SK-N-SH (cell line): Measurements from ENCODE around the gene TUBB2B. TPM values are rescaled to one million over a fixed set of nuclear protein-coding genes. Genes with fewer than 3 reads are reported as not detected.

Experiments
- CTCF ChIA-PET: fragments of 300-600, 350-600 bp; formaldehyde crosslinking; extraction: SDS; loops from one replicate; lab custom pipeline; 2021; lab: Yijun Ruan, JAX
- POLR2A ChIA-PET: fragments of 350-600 bp; sonication (Branson Sonifier 250); formaldehyde crosslinking; extraction: SDS; loops from one replicate; lab custom pipeline; 2020; ENCODE audit warnings: antibody characterized with exemption, inconsistent platforms; lab: Yijun Ruan, JAX
- DNase-seq: peaks from one replicate; pipeline ENCODE4 v3.0.0; 2012
- H2AFZ ChIP-seq: fragments of 200-600 bp; sonication (generic); 2 replicates; pipeline ENCODE4 v1.8.1; 2016; ENCODE audit warnings: antibody characterized with exemption, mild to moderate bottlenecking, low read depth
- H3F3A ChIP-seq: fragments of 200-600 bp; sonication (generic); replicated peaks from 2 replicates; pipeline ENCODE3; 2016; ENCODE audit warnings: antibody characterized with exemption, mild to moderate bottlenecking; ENCODE audit not compliant: insufficient read depth
- H3K27ac ChIP-seq, 2 experiments: fragments of 200-500 bp in 1 of 2; fragments of 200-600 bp in 1 of 2; sonication (Bioruptor generic) in 1 of 2; sonication (generic), shearing (Covaris generic) in 1 of 2; 2 replicates each; pipeline versions ENCODE4 v1.5.1 to v1.6.1; 2014 to 2016; ENCODE audit warnings: low read depth in 2 of 2, inconsistent platforms in 1 of 2, low read length in 1 of 2, mild to moderate bottlenecking in 1 of 2, mixed read lengths in 1 of 2
- H3K27me3 ChIP-seq: fragments of 200-600 bp; sonication (generic), shearing (Covaris generic); 2 replicates; pipeline ENCODE4 v1.6.1; 2016; ENCODE audit warnings: mixed run types; ENCODE audit not compliant: insufficient read depth
- H3K36me3 ChIP-seq, 2 experiments: fragments of 200-500 bp in 1 of 2; fragments of 200-600 bp in 1 of 2; sonication (Bioruptor generic) in 1 of 2; sonication (generic) in 1 of 2; replicated peaks in 1 of 2; 2 replicates each; pipeline versions ENCODE3 to v1.5.1; 2014 to 2016; ENCODE audit warnings: low read length in 1 of 2, mild to moderate bottlenecking in 1 of 2; ENCODE audit not compliant: insufficient read depth in 2 of 2, control insufficient read depth in 1 of 2
- H3K4me1 ChIP-seq, 2 experiments: fragments of 200-500 bp in 1 of 2; fragments of 200-600 bp in 1 of 2; sonication (Bioruptor generic) in 1 of 2; sonication (generic), shearing (Covaris generic) in 1 of 2; 2 replicates each; pipeline versions ENCODE4 v1.5.1 to v1.6.1; 2014 to 2016; ENCODE audit warnings: low read depth in 1 of 2, low read length in 1 of 2, mixed run types in 1 of 2; ENCODE audit not compliant: insufficient read depth in 2 of 2, control insufficient read depth in 1 of 2
- H3K4me2 ChIP-seq: fragments of 200-600 bp; sonication (generic), shearing (Covaris generic); 2 replicates; pipeline ENCODE4 v1.6.1; 2017; ENCODE audit warnings: mixed run types
- H3K4me3 ChIP-seq, 2 experiments: fragments of 200-500 bp in 1 of 2; fragments of 200-600 bp in 1 of 2; sonication (Bioruptor generic) in 1 of 2; sonication (generic), shearing (Covaris generic) in 1 of 2; 2 replicates each; pipeline versions ENCODE4 v1.5.1 to v1.8.1; 2014 to 2016; ENCODE audit warnings: low read depth in 2 of 2, inconsistent platforms in 1 of 2, low read length in 1 of 2, mild to moderate bottlenecking in 1 of 2, mixed read lengths in 1 of 2, moderate library complexity in 1 of 2
- H3K79me2 ChIP-seq: fragments of 200-600 bp; sonication (generic); 2 replicates; pipeline ENCODE4 v1.8.1; 2017; ENCODE audit warnings: mild to moderate bottlenecking; ENCODE audit not compliant: insufficient read depth
- H3K9ac ChIP-seq: fragments of 200-600 bp; sonication (generic); 2 replicates; pipeline ENCODE4 v1.6.1; 2017; ENCODE audit warnings: mixed run types
- H3K9me2 ChIP-seq: fragments of 200-600 bp; sonication (generic); 2 replicates; pipeline ENCODE4 v1.6.1; 2017; ENCODE audit warnings: mixed run types
- H3K9me3 ChIP-seq: fragments of 200-600 bp; sonication (generic); 2 replicates; pipeline ENCODE4 v1.6.1; 2017; ENCODE audit warnings: mixed run types, mild to moderate bottlenecking, moderate library complexity
- H4K20me1 ChIP-seq: fragments of 200-600 bp; sonication (generic); 2 replicates; pipeline ENCODE4 v1.6.1; 2017; ENCODE audit warnings: mild to moderate bottlenecking, mixed run types; ENCODE audit not compliant: insufficient read depth
- ELF1 ChIP-seq: IDR thresholded peaks from 2 replicates; pipeline ENCODE4 v1.4.0; 2012
- EZH2phosphoT487 ChIP-seq: fragments of 200-600 bp; sonication (generic); IDR thresholded peaks from 2 replicates; pipeline ENCODE4 v1.6.1; 2017; ENCODE audit warnings: low read depth, mixed run types, mild to moderate bottlenecking, antibody characterized with exemption, moderate library complexity, borderline replicate concordance
- FOSL2 ChIP-seq: IDR thresholded peaks from 2 replicates; pipeline ENCODE4 v1.4.0; 2012; ENCODE audit warnings: low read depth, mild to moderate bottlenecking, moderate library complexity, borderline replicate concordance
- FOXJ3 ChIP-seq: sonication (generic); formaldehyde crosslinking; IDR thresholded peaks from 2 replicates; pipeline ENCODE4 v1.5.1; 2020; ENCODE audit warnings: mild to moderate bottlenecking, missing genetic modification reagents
- FOXM1 ChIP-seq: IDR thresholded peaks from 2 replicates; pipeline ENCODE4 v1.4.0; 2012; ENCODE audit warnings: low read depth, mild to moderate bottlenecking
- GATA2 ChIP-seq: sonication (generic); formaldehyde crosslinking; IDR thresholded peaks from 2 replicates; pipeline ENCODE4 v1.5.0; 2020; ENCODE audit warnings: mild to moderate bottlenecking, missing genetic modification reagents
- MEF2A ChIP-seq: IDR thresholded peaks from 2 replicates; pipeline ENCODE4 v1.4.0; 2012; ENCODE audit warnings: low read depth, borderline replicate concordance
- NFIC ChIP-seq: IDR thresholded peaks from 2 replicates; pipeline ENCODE4 v1.4.0; 2012; ENCODE audit warnings: borderline replicate concordance
- PBX3 ChIP-seq: IDR thresholded peaks from 2 replicates; pipeline ENCODE4; 2012
- RAD21 ChIP-seq: IDR thresholded peaks from 2 replicates; pipeline ENCODE4 v1.6.1; 2012; ENCODE audit warnings: mild to moderate bottlenecking, low read length
- REST ChIP-seq: IDR thresholded peaks from 2 replicates; pipeline ENCODE4 v1.6.1; 2012; ENCODE audit warnings: mild to moderate bottlenecking, low read depth, low read length, moderate library complexity
- RFX5 ChIP-seq: IDR thresholded peaks from 2 replicates; pipeline ENCODE4 v1.6.1; 2012; ENCODE audit warnings: mild to moderate bottlenecking, improper control_type of control experiment, low read length
- RXRA ChIP-seq: IDR thresholded peaks from 2 replicates; pipeline ENCODE4 v1.4.0; 2012; ENCODE audit warnings: low read depth, mild to moderate bottlenecking, borderline replicate concordance
- TAF1 ChIP-seq: IDR thresholded peaks from 2 replicates; pipeline ENCODE4 v1.6.1; 2012; ENCODE audit warnings: low read depth, mild to moderate bottlenecking, low read length, moderate library complexity, borderline replicate concordance
- USF2 ChIP-seq: fragments of 150-350 bp; IDR thresholded peaks from 2 replicates; pipeline ENCODE4 v1.6.1; 2017; ENCODE audit warnings: antibody characterized with exemption, low read length, low read depth, borderline replicate concordance
- WGBS: methylation state at CpG from one replicate; pipeline ENCODE4 v1.1.6; 2017; ENCODE audit warnings: low lambda C conversion rate; 5-methylcytosine and 5-hydroxymethylcytosine counted together
- polyA plus RNA-seq, 3 experiments: library from polyadenylated mRNA; depleted of rRNA; stranded (reverse); fragments of >200 nt; gene quantifications; 2 replicates each; pipeline ENCODE4 v1.2.3, GENCODE V29; 2012
- TF ChIP-seq, protein P1 (sequence below): fragments of 200-600 bp; sonication (generic); IDR thresholded peaks from 2 replicates; pipeline ENCODE4 v1.6.1; 2017; ENCODE audit warnings: antibody characterized with exemption, mild to moderate bottlenecking, moderate library complexity

TUBB2B gene
- polyA plus RNA-seq, 1 of the 3 experiments (the other 2 are of a cell fraction), result 162 TPM

DNA sequence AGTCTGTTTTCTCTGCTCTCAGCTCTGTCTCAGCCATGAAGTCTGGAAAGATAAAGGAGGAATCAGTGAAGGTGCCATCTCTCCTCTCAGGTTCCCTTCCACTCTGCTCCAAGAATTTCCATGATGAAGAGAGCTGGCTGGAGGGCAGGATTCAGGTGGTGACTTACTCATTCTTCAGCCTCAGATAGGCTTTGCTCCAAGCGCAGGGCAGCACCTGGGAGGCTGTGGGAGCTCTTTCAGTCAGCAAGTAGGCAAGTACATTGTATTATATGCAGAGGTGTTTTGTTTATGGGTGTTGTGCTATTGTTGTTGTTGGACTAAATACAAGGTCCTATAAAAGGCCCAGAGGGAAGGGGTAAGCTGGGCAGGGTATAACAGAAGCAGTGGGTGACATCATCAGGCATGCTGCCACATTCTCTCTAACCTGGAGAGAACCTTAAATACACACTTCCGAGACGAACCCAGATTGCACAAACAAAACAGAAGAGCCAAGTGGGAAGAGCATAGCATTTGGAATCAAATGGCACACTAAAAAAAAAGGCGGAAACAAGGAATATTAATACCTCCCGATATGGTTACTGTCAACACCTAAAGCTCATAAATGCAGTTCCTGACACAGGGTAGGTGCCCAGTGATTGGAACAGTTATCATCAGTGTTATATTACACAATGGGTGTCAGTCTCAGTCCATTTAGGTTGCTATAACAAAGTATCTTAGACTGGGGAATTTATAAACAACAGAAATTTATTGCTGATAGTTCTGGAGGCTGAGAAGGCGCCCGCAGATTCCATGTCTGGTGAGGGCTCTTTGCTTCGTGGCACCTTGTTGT, 16.8 kb upstream of the TUBB2B start:
- H2AFZ ChIP-seq, result no peak overlapping the region
- H3F3A ChIP-seq, result peaks cover 16% of the 10 kb centered on the region
- H3K27me3 ChIP-seq, result no peaks in the 10 kb centered on the region
- no peak overlapping the region for H3K4me2 ChIP-seq
- H3K9me3 ChIP-seq, result no peaks in the 10 kb centered on the region
- TF ChIP-seq RAD21 (no peak), USF2 (no peak), GATA2 (CRISPR knock-in tag) (no peak), EZH2phosphoT487 (no peak), ELF1 (no peak), RXRA (no peak), MEF2A (no peak), REST (no peak), NFIC (no peak), FOXJ3 (CRISPR knock-in tag) (no peak), RFX5 (no peak), FOSL2 (no peak), FOXM1 (no peak), PBX3 (no peak), TAF1 (no peak)
- TF ChIP-seq, protein P1, sequence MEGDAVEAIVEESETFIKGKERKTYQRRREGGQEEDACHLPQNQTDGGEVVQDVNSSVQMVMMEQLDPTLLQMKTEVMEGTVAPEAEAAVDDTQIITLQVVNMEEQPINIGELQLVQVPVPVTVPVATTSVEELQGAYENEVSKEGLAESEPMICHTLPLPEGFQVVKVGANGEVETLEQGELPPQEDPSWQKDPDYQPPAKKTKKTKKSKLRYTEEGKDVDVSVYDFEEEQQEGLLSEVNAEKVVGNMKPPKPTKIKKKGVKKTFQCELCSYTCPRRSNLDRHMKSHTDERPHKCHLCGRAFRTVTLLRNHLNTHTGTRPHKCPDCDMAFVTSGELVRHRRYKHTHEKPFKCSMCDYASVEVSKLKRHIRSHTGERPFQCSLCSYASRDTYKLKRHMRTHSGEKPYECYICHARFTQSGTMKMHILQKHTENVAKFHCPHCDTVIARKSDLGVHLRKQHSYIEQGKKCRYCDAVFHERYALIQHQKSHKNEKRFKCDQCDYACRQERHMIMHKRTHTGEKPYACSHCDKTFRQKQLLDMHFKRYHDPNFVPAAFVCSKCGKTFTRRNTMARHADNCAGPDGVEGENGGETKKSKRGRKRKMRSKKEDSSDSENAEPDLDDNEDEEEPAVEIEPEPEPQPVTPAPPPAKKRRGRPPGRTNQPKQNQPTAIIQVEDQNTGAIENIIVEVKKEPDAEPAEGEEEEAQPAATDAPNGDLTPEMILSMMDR, result no peak
- TF ChIP-seq, all 33 proteins: peak for 0
- H3K36me3 ChIP-seq, result no peaks in the 10 kb centered on the region
- no peaks in the 10 kb centered on the region for H3K9me2 ChIP-seq
- no peaks in the 10 kb centered on the region for H4K20me1 ChIP-seq
- 94% methylated on average over 8 of the region's 8 CpGs for WGBS
- H3K79me2 ChIP-seq, result no peaks in the 10 kb centered on the region
- no peak overlapping the region for H3K4me3 ChIP-seq
- H3K27ac ChIP-seq, result no peak overlapping the region
- ChIA-PET CTCF (interaction anchor here (0.7 to 2.2 kb wide), 2 partner anchors 13 to 87 kb away, joined by 3 to 9 read pairs; partner anchors contain the start of gene TUBB2A), POLR2A (interaction anchor here (1.6 kb wide), 1 partner anchor 14 kb away, joined by 3 read pairs; no protein-coding TSS in a partner anchor)
- DNase-seq, result no peak
- peaks cover 10 to 14% of the 10 kb centered on the region in 2 experiments; a peak in 3 of 4 replicates for H3K4me1 ChIP-seq
- H3K9ac ChIP-seq, result no peak overlapping the region
